Measurements from ENCODE around the gene DPAGT1.

- TF ChIP-seq CTCF (IDR thresholded peaks at IDR 0.05; ENCODE audit: control extremely low read depth in 1 of 3, insufficient read depth in 1 of 3, low read depth in 1 of 3, low read length in 3 of 3) (no peak), YY1 (IDR thresholded peaks at IDR 0.05; ENCODE audit: low read depth, low read length) (no peak), RBBP5 (IDR thresholded peaks at IDR 0.05; ENCODE audit: borderline replicate concordance, low read depth, low read length) (no peak), EP300 (IDR thresholded peaks at IDR 0.05; ENCODE audit: borderline replicate concordance in 1 of 2, low read depth in 2 of 2, low read length in 2 of 2) (no peak), POLR2A (IDR thresholded peaks at IDR 0.05; ENCODE audit: control extremely low read depth in 1 of 2, low read depth in 2 of 2, low read length in 2 of 2) (no peak), HDAC6 (IDR thresholded peaks at IDR 0.05; ENCODE audit: low read depth, low read length) (no peak), JUND (IDR thresholded peaks at IDR 0.05; ENCODE audit: low read length) (no peak), ZNF274 (IDR thresholded peaks at IDR 0.05; ENCODE audit: borderline replicate concordance, extremely low read depth, low read length) (no peak)
Measured at GRCh38 chr11:119149018-119149785, 47.5 kb upstream of the DPAGT1 start, which contains the start of gene ABCG4.
